Right forelimb (tissue), 1 donor: ENCODE data around the gene SPG7.

ENCODE experiments used
- DNase-seq: peaks from one replicate; pipeline ENCODE4 v3.0.0-alpha.2; 2018

Gene SPG7

DNA sequence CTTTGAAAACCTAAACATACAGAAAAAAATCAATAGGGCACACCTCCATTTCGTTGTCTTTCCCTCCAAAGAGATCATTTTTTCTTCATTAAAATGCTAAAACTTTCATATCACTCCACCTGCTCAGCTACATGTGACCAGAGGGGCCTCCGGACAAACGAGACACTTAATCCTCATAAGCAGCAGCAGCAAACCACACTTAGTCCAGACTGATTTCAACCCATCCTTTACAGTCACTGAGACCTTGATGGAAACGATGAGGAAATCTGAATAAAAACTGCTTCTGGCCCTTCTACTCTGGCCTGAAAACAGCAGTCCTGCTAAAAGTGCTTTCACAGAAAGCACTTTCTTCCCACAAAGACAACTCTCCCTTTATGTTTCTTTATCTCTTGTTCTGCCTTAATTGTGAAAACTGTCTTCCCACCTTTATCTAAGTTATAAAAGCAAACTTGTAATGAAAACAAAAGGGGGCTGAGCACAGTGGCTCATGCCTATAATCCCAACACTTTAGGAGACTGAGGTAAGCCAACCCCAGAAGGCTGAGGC, 22.4 kb upstream of the SPG7 start:
- DNase-seq = no peak

DNA sequence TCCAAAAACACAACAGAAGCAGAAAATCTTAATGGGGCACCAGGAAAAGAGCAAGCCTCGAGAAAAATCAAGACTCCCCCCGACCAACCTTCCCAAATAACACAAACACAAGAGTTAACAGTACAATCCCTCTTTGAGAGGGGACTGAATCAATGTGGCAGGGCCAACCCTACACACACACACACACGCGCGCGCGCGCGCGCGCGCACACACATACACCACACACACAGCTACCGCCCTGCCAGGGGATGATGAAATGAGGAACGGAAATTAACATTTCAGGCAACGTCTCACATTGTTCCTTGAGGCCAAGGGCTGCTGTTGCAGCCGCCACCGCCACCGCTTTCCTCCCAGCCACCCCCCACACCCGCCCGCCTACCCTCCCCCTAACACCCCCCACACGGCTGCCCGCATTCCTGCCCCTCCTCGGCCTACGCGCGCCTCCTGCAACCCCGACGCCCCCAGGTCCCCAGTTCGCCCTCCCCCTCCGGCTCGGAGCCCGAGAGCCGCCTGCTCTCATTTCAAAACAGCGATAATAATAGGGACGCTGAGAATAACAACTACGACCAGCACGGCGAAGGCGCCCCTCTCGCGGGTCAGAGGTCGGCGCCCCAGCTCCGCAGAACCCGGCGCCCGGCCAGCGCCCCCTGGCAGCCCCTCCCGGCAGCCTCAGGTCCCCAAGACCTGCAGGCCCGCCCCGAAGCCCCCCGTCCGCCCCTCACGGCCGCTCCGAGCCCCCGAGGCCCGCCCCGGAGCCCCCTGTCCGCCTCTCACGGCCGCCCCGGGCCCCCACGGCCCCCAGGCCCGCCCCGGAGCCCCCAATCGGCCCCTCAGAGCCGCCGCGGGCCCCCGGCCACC, 18.9 kb upstream of the SPG7 start:
- peak; percentile 88 for DNase-seq

DNA sequence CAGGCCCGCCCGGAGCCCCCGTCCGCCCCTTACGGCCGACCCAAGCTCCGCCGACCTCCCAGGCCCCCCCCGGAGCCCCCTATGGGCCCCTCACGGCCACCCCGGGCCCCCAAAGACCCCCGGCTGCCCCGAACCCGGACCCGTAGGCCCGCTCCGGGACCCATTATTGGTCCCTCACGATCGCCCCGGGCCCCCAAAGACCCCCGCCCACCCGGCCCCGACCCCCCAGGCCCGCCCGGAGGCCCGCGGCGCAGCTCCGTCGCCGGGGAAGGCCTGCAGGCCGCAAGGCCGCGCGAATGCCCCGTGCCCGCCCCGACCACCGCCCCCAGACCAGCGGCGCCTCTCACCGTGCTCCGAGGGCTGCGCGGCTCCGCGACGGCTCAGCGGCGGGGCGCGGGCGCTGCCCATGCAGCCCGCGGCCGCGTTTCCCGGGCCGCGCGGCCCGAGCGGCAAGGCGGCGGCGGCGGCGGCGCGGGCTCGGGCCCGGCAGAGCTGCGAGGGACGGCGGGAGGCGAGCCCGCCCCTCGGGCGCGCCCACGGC, 18.2 kb upstream of the SPG7 start:
- no peak for DNase-seq

DNA sequence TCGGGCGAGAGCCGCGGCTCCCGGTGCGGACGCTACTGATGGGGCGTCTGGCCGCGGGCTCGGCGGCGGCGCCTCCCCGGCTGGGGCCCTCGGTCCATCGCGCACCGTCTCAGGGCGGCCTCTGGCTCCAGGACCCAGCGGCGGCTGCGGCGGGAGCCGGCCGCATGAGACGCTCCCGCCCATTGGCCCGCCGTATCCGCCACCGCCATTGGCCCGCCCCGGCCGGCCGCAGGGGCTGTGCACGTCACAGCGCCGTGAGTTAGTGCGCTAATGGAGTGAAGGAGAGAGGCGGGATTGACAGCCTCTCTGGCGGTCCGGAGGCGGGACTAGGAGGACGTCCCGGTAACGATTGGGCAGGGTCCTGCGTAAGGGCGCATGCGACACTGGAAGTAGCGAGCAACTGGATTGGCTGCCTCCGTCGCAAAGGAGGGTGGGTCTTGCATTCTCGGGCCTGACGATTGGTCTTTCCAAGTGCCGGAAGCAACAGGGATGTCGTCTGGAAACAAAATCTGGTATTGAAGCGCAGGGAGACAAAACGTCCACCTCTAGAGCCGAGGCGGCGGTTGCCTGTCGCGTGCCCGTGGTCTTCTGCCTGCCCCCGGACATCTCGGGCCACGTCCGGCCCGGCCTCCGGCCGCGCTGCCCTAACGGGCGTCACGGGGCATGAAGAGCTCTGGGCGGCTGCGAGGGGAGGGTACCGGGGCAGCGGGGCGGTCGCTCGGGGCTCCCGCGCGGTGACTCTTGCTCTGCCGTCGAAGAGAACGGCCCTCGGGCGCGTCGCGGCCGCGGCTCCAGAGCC, 17.6 kb upstream of the SPG7 start, which contains the start of gene ANKRD11:
TSS of gene ANKRD11 (minus strand) at position 123 of the 799 bp plus-strand sequence. CDS start 173,542 bp downstream, outside the sequence.
- DNase-seq = peak; percentile 99

DNA sequence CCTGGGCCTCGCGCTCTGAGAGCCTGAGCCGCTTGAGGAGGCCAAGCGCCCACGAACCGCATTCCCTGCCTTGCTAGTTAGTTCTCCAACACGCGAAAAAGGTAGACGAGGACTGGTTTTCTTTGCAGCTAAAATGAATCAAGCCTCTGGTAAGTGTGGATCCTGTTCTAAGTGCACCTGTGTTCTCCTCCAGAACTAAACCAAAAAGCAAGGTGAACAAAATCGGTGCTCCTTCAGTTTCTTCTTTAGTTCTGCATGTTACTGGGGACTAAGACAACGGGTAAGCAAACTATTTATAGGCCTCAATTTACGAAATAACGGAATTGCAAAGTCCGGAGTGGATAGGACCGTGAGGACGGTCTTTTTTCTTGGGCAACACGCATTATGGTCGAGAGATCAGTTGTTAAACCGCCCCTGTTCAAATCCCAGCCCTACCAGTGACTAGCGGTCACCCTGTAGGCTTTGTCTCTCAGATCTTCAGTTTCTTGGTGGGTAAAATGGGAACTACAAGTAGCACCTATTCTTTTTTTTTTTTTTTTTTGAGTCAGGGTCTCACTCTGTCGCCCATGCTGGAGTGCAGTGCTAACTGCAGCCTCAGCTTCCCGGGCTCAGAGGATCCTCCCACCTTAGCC, 16.8 kb upstream of the SPG7 start:
- DNase-seq = no peak

DNA sequence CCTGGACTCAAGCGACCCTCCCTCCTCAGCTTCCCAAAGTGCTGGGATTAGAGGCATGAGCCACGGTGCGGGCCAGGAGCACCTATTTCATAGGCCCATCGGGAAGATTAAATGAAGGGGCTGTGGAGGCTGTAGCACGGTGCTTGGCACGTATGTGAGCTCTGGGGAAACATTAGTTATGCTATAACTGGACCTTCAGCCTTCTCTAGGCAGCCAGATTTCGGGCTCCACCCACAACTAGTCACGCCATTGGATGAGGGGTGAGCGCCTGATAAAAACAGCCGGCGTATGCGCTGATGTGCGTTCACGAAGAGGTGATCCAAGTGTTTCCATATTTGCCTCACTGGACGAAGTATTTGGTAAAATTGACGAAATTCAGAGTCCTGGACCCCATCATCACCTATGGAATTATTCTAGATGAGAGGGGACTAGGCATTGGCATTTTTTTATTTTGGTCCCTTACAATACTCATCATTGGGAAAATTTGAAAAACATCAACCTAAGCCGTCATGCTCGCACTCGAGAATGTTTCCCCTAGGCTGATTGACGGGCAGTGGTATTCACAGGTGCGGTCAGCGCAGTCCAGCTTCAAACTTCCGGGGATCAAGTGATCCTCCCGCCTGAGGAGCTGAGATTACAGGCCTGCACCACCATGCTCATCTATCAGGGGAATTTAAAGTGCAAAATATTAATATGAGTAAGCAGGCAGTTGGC, 16.1 kb upstream of the SPG7 start:
- no peak for DNase-seq

DNA sequence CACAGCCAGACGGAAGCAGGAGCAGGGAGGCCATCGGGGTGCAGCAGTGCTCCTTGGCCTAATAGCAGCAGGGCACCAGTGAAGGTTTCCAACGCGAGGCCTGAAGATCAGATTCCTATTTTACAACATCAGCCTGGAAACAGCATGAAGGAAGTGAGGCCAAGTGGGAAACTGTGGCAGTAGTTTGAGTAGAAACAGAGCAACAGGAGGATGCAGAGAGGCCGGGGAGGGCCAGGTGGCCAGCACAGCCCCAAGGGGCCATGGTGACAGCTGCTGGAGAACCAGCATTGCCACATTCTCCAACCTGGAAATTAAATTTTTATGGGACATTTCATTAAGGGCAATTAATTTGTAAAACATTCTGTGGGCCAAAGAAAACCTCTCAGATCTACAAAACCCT, 14.4 kb upstream of the SPG7 start:
- DNase-seq = no peak

DNA sequence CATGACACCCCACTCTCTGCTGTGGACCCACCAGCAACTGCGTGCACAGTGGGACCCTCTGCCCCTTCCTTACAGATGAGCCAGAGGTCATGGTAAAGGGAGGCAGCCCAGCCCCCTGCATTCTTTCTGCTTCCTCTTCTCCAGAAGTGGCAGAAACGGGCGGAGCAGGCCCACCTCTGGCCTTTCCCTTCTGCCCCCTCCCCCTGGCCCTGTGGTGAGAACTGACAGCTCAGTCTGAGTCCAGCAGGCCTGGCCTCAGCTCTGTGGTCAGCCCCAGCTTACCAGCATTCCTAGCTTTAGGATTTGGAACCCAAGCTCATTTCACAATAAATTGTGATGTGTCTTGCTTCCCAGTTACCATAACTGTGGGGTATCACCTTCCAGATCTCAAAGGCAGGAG, 13.1 kb upstream of the SPG7 start:
- no peak for DNase-seq

DNA sequence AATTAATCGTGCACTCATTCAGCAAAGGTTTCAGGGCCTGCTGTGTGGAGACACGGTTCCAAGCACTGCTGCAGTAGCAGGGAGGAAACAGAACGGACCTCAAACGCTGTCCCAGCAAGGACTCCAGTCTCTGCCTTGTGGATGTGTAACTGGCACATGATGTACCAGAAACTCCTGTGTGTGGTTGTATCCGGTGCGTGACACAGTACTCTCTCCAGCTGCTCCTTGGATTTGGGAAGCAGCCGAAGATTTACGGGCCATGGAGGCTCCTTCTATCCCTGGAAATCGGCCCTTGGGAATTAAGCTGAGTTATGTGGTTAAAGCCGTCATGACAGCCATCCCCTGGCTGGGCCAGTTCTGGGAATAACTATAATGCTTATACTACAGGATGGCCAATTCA, 9.4 kb upstream of the SPG7 start:
- no peak for DNase-seq

DNA sequence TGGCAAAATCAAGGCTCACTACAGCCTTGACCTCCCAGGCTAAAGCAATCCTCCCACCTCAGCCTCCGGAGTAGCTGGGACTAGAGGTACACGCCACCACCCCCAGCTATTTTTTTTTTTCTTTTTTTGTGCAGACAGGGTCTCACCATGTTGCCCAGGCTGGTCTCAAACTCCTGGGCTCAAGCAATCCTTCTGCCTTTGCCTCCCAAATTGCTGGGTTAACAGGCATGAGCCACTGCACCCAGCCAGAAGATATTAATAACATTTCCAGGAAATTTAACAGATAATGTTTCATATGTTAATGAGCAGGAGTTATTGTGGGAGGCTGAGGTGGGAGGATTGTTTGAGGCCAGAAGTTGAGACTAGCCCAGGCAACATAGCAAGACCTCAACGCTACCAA, 8.4 kb upstream of the SPG7 start:
- DNase-seq = no peak

DNA sequence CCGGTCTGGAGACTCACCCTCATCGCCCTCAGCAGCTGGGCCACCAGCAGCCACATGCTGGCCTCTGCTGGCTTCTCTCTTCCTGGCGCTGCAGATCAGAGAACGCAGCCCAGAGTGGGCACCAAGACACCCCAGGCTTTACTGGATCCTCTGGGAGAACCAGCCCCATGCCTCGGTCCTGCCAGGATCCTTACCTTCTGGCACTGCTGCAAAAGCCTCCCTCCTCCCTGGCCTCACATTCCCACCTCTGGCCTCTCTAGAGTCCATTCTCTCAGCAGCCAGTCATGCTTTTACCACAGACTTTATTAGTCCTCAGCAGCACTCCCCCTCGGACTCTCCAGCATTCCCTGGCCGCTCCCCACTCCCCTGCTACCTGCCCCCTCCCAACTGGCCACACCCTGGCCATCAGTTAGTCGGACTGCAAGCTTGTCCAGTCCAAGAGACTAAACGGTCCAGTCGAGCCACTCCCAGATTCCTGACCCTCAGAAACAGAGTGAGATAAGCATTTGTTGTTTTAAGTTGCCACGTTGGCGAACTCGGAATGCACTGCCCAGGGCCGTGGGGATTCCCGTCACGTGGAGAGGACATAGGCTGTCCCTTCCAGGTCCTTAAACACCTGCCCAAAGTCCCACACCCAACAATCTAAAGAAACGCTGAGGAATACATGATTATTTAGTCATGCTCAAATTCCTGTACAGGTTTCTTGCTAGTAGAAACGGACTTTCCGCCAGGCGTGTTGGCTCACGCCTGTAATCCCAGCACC, 5.9 kb upstream of the SPG7 start:
- no peak for DNase-seq

DNA sequence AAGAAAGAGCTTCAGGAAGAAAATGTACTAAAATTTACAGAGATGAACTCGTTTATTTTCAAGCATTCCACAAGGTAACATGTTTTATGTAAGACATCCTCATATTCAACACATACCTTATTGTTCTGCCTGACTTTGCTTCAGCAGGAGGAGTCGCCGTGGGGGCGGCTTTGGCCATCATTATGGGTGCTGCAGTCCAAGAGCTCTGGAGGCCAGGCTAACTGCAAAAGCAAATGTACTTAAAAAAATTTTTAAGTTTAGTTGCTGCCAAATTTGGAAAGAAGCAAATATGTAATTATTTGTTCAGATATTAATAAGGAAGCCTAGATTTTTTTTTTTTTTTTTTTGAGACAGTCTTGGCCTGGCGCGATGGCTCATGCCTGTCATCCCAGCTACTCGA, 4.1 kb upstream of the SPG7 start:
- no peak for DNase-seq

DNA sequence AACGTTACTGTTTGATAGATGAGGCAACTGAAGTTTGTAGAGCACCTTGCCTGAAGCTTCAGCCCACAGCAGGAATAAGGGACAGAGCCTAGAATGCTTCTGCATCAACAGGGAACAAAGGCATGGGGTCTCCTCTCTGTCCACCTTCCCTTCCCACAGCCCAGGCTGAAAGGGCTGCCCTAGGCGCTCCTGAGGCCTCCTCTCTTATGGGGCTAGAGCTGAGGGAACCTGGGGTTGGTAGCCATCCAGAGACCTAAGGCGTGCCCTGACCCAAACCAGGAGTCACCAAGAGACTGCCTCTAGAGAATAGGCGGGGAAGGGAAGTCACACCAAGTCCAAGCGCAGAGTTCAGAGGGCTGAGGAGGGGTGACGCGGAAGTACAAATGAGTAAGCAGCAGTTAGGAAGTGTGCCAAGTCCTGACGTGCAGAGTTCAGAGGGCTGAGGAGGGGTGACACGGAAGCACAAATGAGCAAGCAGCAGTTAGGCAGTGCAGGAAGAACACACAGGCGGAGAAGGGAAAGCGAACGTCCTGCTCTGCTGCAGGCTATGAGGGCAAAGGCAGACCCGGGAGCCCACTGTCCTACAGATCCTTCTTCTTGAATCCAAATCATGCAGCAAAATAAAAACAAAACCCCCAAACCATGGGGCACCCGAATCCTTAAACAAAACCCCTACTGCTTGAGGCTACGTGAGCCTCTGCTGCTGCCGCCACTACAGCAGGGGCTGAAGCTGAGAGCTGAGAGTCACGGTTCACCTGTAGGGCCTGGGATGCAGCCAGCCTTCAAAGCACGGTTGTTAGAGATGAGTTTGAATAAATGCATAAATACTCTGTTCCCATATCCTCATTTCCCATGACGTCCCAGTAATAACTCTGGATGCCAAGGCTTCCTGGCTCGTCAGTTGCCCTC, 2.7 kb upstream of the SPG7 start:
- peak; percentile 67 for DNase-seq

DNA sequence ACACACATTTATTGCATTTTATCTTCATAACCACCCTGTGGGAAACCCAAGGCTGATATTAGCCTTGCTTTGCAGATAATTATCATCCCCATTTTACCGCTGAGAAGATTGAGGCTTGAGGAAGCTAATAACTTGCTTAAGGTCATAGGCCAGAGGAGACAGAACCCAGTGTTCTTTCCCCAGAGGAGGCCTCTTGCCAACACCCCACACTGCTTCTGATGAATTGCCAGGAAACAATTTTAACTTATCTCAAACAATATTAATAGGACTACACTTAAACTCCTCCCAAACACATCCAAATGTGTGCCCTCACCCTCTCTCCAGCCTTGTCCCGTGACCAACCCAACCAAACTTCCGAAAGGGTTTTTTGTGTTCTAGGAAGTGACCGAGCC, 2.1 kb upstream of the SPG7 start:
- no peak for DNase-seq

DNA sequence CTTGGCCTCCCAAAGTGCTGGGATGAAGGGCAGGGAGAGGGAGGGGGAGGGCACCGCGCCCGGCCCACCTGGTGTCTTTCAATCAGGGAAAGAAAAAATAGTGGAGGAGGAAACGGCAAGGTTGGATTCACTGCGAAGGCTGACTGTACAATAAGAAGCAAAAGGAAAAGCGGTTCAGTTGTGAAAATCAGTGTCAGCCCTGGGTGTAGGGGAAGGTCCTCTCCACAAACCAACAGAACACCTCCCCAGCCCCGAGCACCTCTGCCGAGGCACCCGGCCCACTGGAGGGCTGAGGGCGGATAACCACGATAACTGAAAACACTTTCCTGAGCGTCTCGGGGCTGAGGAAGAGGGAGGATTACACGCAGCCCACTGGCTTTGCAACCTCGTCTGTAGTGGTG, 1.4 kb upstream of the SPG7 start:
- peak; percentile 44 for DNase-seq

DNA sequence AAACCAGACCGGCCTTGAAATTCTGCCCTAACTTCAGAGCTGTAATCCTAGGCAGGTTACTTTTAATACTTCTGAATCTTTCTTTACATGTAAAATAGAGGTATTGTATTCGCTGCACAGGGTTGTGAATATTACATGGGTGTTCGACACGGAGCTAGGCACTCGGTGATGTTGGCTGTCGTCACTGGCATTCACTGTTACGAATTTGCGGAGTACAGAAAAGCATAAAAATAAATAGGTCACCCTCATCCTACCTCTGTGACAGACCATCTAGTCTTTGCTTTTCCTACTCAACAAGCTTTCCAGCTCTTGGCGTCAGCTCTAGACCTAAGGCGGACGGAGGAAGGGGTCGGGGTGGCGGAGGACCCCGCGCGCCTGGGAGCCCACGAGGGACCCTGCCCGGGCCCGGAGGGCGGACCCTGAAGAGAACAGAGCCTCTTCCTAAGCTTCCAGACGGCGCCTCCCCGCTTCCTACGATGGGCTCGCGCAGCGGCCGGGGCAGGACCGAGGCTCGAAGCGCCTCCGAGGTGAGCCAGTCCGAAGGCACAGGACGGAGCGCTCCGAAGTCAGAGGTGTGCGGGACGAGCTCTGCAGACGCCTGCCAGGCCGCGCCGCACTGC, 879 bp upstream of the SPG7 start:
- no peak for DNase-seq

DNA sequence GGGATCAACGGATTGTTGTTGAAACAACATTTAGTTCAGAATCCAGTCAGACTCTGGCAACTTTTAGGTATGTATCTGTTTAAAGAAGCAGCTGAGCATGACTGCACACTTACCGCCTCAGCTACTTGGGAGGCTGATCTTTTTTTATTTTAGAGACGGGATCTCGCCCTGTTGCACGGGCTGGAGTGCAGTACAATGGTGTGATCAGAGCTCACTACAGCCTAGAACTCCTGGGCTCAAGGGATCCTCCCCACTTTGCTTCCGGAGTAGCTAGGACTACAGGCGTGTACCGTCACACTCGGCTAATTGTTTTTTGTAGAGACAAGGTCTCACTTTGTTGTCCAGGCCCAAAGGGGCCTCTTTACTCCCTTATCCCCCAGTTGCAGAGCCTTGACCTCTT, 2.3 kb downstream of the SPG7 start:
- no peak for DNase-seq

DNA sequence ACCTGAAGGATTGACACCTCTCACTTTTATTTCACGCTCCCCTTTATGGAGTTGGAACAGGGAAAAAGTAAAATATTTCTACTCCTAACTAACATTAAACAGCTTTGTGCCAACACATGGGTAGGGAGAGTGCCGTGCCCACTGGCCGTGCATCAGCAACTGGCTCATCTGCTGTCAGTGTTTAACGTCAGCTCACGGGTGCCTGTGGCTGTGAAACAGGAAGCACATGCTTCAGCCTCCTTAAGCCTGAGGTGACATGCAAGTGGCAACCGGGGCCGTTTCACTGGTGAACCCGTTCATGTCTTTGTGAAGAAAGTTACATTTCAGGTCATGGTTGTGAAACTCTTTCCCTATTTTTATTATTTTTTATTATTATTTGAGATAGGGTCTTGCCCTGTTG, 3.2 kb downstream of the SPG7 start:
- DNase-seq = no peak

DNA sequence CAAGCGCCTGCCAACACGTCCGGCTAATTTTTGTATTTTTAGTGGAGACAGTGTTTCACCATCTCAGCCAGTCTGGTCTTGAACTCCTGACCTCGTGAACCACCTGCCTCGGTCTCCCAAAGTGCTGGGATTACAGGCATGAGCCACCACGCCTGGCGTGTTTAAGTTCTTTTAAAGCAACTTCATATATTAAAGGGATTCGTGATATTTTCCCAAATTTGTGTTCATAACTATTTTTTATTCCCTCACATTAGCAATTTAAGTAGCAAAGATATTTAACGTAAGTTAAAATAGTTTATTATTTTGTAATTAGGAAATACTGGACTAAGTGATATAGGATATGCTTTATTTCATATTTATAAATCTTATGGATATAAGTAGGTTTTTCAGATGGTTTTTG, 4.2 kb downstream of the SPG7 start:
- no peak for DNase-seq

DNA sequence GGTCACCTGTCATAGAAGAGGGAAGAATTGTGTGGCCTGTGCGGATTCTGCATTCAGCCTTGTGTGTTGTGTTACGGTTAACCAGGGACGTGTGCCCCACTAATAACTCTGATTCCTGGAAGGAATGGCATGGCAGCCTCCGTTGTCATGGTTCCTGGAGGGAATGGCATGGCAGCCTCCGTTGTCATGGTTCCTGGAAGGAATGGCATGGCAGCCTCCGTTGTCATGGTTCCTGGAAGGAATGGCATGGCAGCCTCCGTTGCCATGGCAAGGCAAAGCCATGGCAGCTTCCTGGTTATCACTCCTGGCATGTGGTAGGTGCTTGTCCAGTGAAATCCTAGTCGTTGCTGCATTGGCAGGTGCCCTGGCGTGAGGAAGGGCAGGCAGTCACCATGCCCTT, 8.9 kb downstream of the SPG7 start:
- DNase-seq = no peak
